ENCODE data around the gene CELF4.

DNA sequence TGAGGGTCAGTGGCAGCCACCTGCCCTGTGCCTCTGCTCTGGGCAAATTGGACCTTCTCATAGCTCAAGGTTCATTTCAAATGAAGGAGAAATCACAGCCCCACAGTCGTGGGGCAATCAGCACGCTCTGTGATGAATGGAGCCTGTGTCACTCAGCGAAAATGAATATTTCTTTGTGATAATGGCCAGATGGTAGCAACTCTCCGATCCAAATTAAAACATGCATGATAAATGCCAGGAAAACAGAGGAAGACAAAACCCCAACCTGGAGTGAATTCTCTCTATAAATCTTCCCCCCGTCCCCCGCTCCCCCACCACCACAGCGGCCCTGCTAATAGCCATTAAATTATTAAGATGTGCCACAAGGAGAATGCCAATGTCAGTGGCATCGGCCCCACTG is 258.4 kb downstream of the CELF4 start:
- TF ChIP-seq, protein P1, sequence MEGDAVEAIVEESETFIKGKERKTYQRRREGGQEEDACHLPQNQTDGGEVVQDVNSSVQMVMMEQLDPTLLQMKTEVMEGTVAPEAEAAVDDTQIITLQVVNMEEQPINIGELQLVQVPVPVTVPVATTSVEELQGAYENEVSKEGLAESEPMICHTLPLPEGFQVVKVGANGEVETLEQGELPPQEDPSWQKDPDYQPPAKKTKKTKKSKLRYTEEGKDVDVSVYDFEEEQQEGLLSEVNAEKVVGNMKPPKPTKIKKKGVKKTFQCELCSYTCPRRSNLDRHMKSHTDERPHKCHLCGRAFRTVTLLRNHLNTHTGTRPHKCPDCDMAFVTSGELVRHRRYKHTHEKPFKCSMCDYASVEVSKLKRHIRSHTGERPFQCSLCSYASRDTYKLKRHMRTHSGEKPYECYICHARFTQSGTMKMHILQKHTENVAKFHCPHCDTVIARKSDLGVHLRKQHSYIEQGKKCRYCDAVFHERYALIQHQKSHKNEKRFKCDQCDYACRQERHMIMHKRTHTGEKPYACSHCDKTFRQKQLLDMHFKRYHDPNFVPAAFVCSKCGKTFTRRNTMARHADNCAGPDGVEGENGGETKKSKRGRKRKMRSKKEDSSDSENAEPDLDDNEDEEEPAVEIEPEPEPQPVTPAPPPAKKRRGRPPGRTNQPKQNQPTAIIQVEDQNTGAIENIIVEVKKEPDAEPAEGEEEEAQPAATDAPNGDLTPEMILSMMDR (conservative IDR thresholded peaks at IDR 0.05 in 1 of 2, IDR thresholded peaks at IDR 0.05 in 1 of 2; ENCODE audit: low read depth in 1 of 2, low read length in 2 of 2), result no peak
- TF ChIP-seq EZH2 (IDR thresholded peaks at IDR 0.05; ENCODE audit: low read length, missing control alignments), result no peak
